A549 (cell line): ENCODE measurements around the gene ATP13A4. TPM values are rescaled to one million over a fixed set of nuclear protein-coding genes. Genes with fewer than 3 reads are reported as not detected.

Source experiments
- ATAC-seq, 2 experiments: fragments of 200-7000 bp in 1 of 2; fragments of >200 bp in 1 of 2; cut with Nextera tagmentation in 1 of 2; cut with Tn5 transposase in 1 of 2; 3 replicates each; pipeline versions ENCODE4 v1.8.0 to v1.9.1; 2018 to 2020; ENCODE audit warnings: mild to moderate bottlenecking in 1 of 2, moderate library complexity in 1 of 2
- CTCF ChIA-PET: fragments of 300-600 bp; sonication (Branson Sonifier 250); formaldehyde crosslinking; extraction: SDS; loops from one replicate; lab custom pipeline; 2021; ENCODE audit warnings: antibody characterized with exemption, inconsistent platforms; lab: Yijun Ruan, JAX
- POLR2A ChIA-PET: fragments of 350-600 bp; formaldehyde crosslinking; extraction: SDS; loops from one replicate; lab custom pipeline; 2021; ENCODE audit warnings: antibody characterized with exemption, inconsistent platforms; lab: Yijun Ruan, JAX
- DNase-seq, 2 experiments: peaks; one replicate each; pipeline versions ENCODE4 v3.0.0 to v3.0.0-alpha.2; 2011 to 2016; ENCODE audit warnings: low read depth in 1 of 2, low spot score in 1 of 2
- FAIRE-seq: peaks from 2 replicates; lab custom pipeline; 2011; peaks lifted over from hg19 to GRCh38; lab: Jason Lieb, UNC
- H3K27ac ChIP-seq, 2 experiments: fragments of >200 bp; sonication (Bioruptor Twin); formaldehyde crosslinking; 3 replicates each; pipeline ENCODE4 v1.5.1; 2016 to 2017
- H3K4me1 ChIP-seq: fragments of >200 bp; sonication (Bioruptor Twin); formaldehyde crosslinking; 3 replicates; pipeline ENCODE4 v1.6.1; 2016
- H3K4me2 ChIP-seq: fragments of >200 bp; sonication (Bioruptor Twin); formaldehyde crosslinking; 3 replicates; pipeline ENCODE4 v1.6.1; 2016
- H3K4me3 ChIP-seq: fragments of >200 bp; sonication (Bioruptor Twin); formaldehyde crosslinking; 3 replicates; pipeline ENCODE4 v1.5.1; 2016
- H3K9me3 ChIP-seq: fragments of >200 bp; sonication (Bioruptor Twin); formaldehyde crosslinking; 3 replicates; pipeline ENCODE4 v1.6.1; 2016
- CEBPB ChIP-seq, 2 experiments: fragments of >200 bp in 1 of 2; sonication (Bioruptor Twin) in 1 of 2; formaldehyde crosslinking in 1 of 2; IDR thresholded peaks; 2 replicates each; pipeline ENCODE4 v1.6.1; 2012 to 2016
- CHD4 ChIP-seq: fragments of 200-600 bp; sonication (generic); IDR thresholded peaks from 2 replicates; pipeline ENCODE4 v1.6.1; 2016; ENCODE audit warnings: antibody characterized with exemption, mild to moderate bottlenecking, borderline replicate concordance
- EHF ChIP-seq: fragments of 250-450 bp; sonication (Bioruptor Pico); IDR thresholded peaks from 2 replicates; pipeline ENCODE4 v1.5.0; 2020; ENCODE audit warnings: mild to moderate bottlenecking
- FOSB ChIP-seq: fragments of 250-450 bp; sonication (Bioruptor Pico); IDR thresholded peaks from 2 replicates; pipeline ENCODE4 v1.5.0; 2020; ENCODE audit warnings: mild to moderate bottlenecking, moderate library complexity
- FOXS1 ChIP-seq: fragments of 250-450 bp; sonication (Bioruptor Pico); IDR thresholded peaks from 2 replicates; pipeline ENCODE4 v1.5.0; 2020; ENCODE audit warnings: mild to moderate bottlenecking, moderate library complexity
- HEYL ChIP-seq: fragments of 250-450 bp; sonication (Bioruptor Pico); IDR thresholded peaks from 2 replicates; pipeline ENCODE4 v1.8.0; 2021; ENCODE audit warnings: mild to moderate bottlenecking, moderate library complexity
- HOXA7 ChIP-seq: fragments of 250-450 bp; sonication (Bioruptor Pico); IDR thresholded peaks from 2 replicates; pipeline ENCODE4 v1.5.0; 2020; ENCODE audit warnings: mild to moderate bottlenecking, moderate library complexity
- HOXB5 ChIP-seq: fragments of 250-450 bp; sonication (Bioruptor Pico); IDR thresholded peaks from 2 replicates; pipeline ENCODE4 v1.5.0; 2020; ENCODE audit warnings: mild to moderate bottlenecking, moderate library complexity
- JUN ChIP-seq, 2 experiments: fragments of >200 bp; sonication (Bioruptor Twin); formaldehyde crosslinking; IDR thresholded peaks; 2 replicates in 1 of 2; 3 replicates in 1 of 2; pipeline ENCODE4 v1.6.1; 2016 to 2017
- MAZ ChIP-seq: fragments of 150-350 bp; IDR thresholded peaks from 2 replicates; pipeline ENCODE4 v1.6.1; 2014; ENCODE audit warnings: antibody characterized with exemption, low read depth, low read length, borderline replicate concordance
- NFE2L2 ChIP-seq: fragments of 150-350 bp; conservative IDR thresholded peaks from 2 replicates; pipeline ENCODE4 v1.6.1; 2014; ENCODE audit warnings: low read length
- POLR2A ChIP-seq: IDR thresholded peaks from 2 replicates; pipeline ENCODE4 v1.6.1; 2012; ENCODE audit warnings: mild to moderate bottlenecking, low read length
- RARB ChIP-seq: fragments of 250-450 bp; sonication (Bioruptor Pico); IDR thresholded peaks from 2 replicates; pipeline ENCODE4 v1.8.0; 2021; ENCODE audit warnings: mild to moderate bottlenecking, moderate library complexity
- RCOR1 ChIP-seq: fragments of 150-350 bp; IDR thresholded peaks from 2 replicates; pipeline ENCODE4 v1.6.1; 2014; ENCODE audit warnings: antibody characterized with exemption, low read length, low read depth
- SMC3 ChIP-seq: fragments of >200 bp; sonication (Bioruptor Twin); formaldehyde crosslinking; IDR thresholded peaks from 3 replicates; pipeline ENCODE4 v1.6.1; 2018; ENCODE audit warnings: inconsistent platforms
- ZFP36 ChIP-seq: fragments of 450-650 bp; IDR thresholded peaks from 2 replicates; pipeline ENCODE4 v1.6.1; 2014; ENCODE audit warnings: borderline replicate concordance; ENCODE audit not compliant: partially characterized antibody
- ZNF302 ChIP-seq: fragments of 250-450 bp; sonication (Bioruptor Pico); IDR thresholded peaks from 2 replicates; pipeline ENCODE4 v1.9.0; 2021; ENCODE audit warnings: inconsistent platforms, mild to moderate bottlenecking, moderate library complexity
- WGBS: methylation state at CpG from one replicate; pipeline ENCODE4 v1.1.6; 2017; ENCODE audit errors: missing lambda C conversion rate; 5-methylcytosine and 5-hydroxymethylcytosine counted together
- polyA plus RNA-seq, 4 experiments: library from polyadenylated mRNA; depleted of rRNA in 3 of 4; stranded (reverse); fragments of >200 nt; fragmentation: RNase III in 1 of 4; extraction: RNeasy Plus Mini Kit Qiagen cat#74134 plus additional on column Dnase treatment in 1 of 4; gene quantifications; 2 replicates in 3 of 4; 3 replicates in 1 of 4; pipeline ENCODE4 v1.2.3, GENCODE V29; 2011 to 2017
- TF ChIP-seq, protein P1 (sequence below): fragments of >200 bp; sonication (Bioruptor Twin); formaldehyde crosslinking; IDR thresholded peaks from 3 replicates; pipeline ENCODE4 v1.5.1; 2016
- TF ChIP-seq, protein P2 (sequence below): fragments of 250-450 bp; sonication (Bioruptor Pico); IDR thresholded peaks from 2 replicates; pipeline ENCODE4 v1.5.0; 2020; ENCODE audit warnings: low read depth, mild to moderate bottlenecking, moderate library complexity
- TF ChIP-seq, protein P3 (sequence below): IDR thresholded peaks from 2 replicates; pipeline ENCODE4 v1.6.1; 2012
- TF ChIP-seq, protein P4 (sequence below): fragments of 450-650 bp; IDR thresholded peaks from 2 replicates; pipeline ENCODE4 v1.6.1; 2014; ENCODE audit warnings: antibody characterized with exemption
- TF ChIP-seq, protein P5 (sequence below): fragments of 250-450 bp; sonication (Bioruptor Pico); IDR thresholded peaks from 2 replicates; pipeline ENCODE4 v1.5.0; 2021; ENCODE audit warnings: mild to moderate bottlenecking, moderate library complexity, borderline replicate concordance

ATP13A4 gene
- polyA plus RNA-seq, 2 of the 4 experiments (the other 2 are of a cell fraction): 0.09 to 0.10 TPM

DNA sequence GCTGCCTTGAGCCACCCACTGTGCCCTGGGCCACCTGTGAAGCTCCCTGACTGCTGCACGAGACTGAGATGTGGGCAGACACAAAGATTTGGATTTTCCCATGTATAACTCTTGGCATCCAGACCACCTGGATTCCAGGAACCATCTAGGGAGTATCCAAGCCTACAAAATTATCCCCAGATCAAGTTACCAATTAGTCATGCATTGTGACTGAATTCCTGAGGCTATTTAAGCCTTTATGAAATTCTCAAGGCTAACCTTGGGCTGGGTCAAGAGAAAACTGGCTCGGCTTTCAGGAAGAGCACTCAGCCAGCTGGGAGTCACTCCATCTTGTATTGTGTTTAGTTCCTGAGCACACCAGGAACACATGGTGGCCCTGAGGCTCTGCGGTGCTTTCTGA, 162.8 kb downstream of the ATP13A4 start (continued):
- TF ChIP-seq JUN (IDR thresholded peaks at IDR 0.05) (no peak), HEYL (CRISPR knock-in tag) (no peak)

DNA sequence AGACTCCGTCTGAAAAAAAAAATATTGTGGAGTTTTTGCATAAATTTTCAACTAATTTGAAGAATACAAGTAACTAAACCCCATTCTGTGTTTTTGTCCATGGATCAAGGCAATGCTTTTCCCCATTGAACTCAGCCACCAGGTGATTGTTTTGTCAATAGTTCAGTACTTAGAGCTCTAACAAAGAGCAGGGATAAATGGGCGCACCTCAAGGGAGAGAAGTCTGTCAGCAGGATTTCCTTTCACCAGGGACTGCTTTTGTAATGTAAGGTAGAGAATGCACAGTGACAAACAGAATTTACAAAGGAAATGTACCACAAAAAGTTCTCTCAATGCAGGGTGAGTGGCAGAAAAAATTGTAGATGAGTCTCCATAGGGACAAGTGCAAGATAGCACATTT, 165.4 kb downstream of the ATP13A4 start:
- ATAC-seq (no peak), DNase-seq (no peak), FAIRE-seq (no peak)
- Histone ChIP-seq H3K4me3 (no peak overlapping the region), H3K4me1 (no peaks in the 10 kb centered on the region), H3K9me3 (no peaks in the 10 kb centered on the region), H3K4me2 (no peak overlapping the region), H3K27ac (no peak overlapping the region)
- TF ChIP-seq HOXB5 (CRISPR knock-in tag): no peak
- TF ChIP-seq CHD4: no peak
- TF ChIP-seq RARB (CRISPR knock-in tag): no peak
- no peak for TF ChIP-seq CEBPB (IDR thresholded peaks at IDR 0.05)
- TF ChIP-seq, protein P1, sequence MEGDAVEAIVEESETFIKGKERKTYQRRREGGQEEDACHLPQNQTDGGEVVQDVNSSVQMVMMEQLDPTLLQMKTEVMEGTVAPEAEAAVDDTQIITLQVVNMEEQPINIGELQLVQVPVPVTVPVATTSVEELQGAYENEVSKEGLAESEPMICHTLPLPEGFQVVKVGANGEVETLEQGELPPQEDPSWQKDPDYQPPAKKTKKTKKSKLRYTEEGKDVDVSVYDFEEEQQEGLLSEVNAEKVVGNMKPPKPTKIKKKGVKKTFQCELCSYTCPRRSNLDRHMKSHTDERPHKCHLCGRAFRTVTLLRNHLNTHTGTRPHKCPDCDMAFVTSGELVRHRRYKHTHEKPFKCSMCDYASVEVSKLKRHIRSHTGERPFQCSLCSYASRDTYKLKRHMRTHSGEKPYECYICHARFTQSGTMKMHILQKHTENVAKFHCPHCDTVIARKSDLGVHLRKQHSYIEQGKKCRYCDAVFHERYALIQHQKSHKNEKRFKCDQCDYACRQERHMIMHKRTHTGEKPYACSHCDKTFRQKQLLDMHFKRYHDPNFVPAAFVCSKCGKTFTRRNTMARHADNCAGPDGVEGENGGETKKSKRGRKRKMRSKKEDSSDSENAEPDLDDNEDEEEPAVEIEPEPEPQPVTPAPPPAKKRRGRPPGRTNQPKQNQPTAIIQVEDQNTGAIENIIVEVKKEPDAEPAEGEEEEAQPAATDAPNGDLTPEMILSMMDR: no peak
- TF ChIP-seq FOSB (CRISPR knock-in tag): no peak
- TF ChIP-seq HOXA7 (CRISPR knock-in tag): no peak
- TF ChIP-seq POLR2A: no peak
- TF ChIP-seq NFE2L2: no peak
- no peak for TF ChIP-seq FOXS1 (CRISPR knock-in tag)
- no peak for TF ChIP-seq SMC3
- CTCF ChIA-PET: no interaction called here
- POLR2A ChIA-PET: no interaction called here
- 21% methylated on average over 2 of the region's 2 CpGs for WGBS

DNA sequence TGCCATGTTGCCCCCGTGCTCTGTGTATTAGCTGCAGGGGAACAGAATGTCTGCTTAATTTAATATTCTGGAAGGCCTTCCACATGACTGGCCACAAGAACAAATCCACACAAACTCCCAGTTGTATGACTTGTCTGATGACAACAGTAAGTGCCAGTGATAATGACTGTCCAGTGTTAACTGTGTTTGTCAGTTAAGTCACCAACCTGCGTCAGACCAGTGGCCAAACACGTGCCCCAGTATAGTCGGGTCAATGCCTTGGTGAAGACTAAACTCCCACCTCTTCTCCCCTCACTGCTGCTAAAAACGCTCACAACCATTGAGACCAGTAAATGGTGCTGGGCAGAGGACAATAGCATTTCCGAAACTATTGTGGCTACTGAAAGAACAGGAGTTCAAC, 166.3 kb downstream of the ATP13A4 start:
- no peak for ATAC-seq
- 15% methylated on average over 6 of the region's 6 CpGs for WGBS
- FAIRE-seq: no peak
- Histone ChIP-seq H3K4me1 (no peaks in the 10 kb centered on the region), H3K4me3 (no peak overlapping the region), H3K27ac (no peak overlapping the region), H3K9me3 (no peaks in the 10 kb centered on the region), H3K4me2 (no peak overlapping the region)
- DNase-seq: no peak
- ChIA-PET CTCF (no interaction called here), POLR2A (no interaction called here)
- TF ChIP-seq ZNF302 (CRISPR knock-in tag): no peak
- no peak for TF ChIP-seq HOXB5 (CRISPR knock-in tag)
- TF ChIP-seq, protein P2, sequence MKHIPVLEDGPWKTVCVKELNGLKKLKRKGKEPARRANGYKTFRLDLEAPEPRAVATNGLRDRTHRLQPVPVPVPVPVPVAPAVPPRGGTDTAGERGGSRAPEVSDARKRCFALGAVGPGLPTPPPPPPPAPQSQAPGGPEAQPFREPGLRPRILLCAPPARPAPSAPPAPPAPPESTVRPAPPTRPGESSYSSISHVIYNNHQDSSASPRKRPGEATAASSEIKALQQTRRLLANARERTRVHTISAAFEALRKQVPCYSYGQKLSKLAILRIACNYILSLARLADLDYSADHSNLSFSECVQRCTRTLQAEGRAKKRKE: no peak
- TF ChIP-seq, protein P3, sequence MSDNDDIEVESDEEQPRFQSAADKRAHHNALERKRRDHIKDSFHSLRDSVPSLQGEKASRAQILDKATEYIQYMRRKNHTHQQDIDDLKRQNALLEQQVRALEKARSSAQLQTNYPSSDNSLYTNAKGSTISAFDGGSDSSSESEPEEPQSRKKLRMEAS: no peak
- no peak for TF ChIP-seq MAZ
- TF ChIP-seq EHF (CRISPR knock-in tag): no peak
- no peak for TF ChIP-seq FOXS1 (CRISPR knock-in tag)
- no peak for TF ChIP-seq RARB (CRISPR knock-in tag)
- no peak for TF ChIP-seq CHD4
- TF ChIP-seq, protein P4, sequence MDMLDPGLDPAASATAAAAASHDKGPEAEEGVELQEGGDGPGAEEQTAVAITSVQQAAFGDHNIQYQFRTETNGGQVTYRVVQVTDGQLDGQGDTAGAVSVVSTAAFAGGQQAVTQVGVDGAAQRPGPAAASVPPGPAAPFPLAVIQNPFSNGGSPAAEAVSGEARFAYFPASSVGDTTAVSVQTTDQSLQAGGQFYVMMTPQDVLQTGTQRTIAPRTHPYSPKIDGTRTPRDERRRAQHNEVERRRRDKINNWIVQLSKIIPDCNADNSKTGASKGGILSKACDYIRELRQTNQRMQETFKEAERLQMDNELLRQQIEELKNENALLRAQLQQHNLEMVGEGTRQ: no peak
- TF ChIP-seq POLR2A: no peak
- TF ChIP-seq NFE2L2: no peak
- TF ChIP-seq JUN (IDR thresholded peaks at IDR 0.05): no peak

DNA sequence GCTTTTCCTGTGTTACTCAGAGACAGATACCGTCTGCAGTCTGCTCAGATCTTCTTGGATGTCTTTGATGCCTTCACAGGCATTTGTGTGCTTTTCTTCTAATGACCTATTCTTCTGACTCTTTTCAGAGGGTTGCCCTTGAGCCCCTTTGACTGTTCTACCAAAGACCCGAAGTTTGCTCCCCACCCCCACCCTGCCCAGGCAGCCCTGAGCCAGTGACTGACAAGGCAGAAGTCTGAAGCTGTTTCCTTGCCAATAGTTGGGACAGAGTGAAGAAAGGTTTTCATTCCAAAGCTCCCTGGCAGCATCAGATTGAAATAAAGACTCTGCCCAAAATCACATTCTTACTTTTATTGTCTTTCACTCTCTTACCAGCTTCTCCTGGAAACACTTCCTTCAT, 167.1 kb downstream of the ATP13A4 start:
- Histone ChIP-seq H3K4me2 (no peak overlapping the region), H3K4me1 (no peaks in the 10 kb centered on the region), H3K4me3 (no peak overlapping the region), H3K27ac (no peak overlapping the region), H3K9me3 (no peaks in the 10 kb centered on the region)
- TF ChIP-seq RCOR1: no peak
- no peak for TF ChIP-seq FOXS1 (CRISPR knock-in tag)
- TF ChIP-seq, protein P5, sequence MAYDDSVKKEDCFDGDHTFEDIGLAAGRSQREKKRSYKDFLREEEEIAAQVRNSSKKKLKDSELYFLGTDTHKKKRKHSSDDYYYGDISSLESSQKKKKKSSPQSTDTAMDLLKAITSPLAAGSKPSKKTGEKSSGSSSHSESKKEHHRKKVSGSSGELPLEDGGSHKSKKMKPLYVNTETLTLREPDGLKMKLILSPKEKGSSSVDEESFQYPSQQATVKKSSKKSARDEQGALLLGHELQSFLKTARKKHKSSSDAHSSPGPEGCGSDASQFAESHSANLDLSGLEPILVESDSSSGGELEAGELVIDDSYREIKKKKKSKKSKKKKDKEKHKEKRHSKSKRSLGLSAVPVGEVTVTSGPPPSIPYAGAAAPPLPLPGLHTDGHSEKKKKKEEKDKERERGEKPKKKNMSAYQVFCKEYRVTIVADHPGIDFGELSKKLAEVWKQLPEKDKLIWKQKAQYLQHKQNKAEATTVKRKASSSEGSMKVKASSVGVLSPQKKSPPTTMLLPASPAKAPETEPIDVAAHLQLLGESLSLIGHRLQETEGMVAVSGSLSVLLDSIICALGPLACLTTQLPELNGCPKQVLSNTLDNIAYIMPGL (CRISPR knock-in tag): no peak
- TF ChIP-seq, protein P1: no peak
- no peak for TF ChIP-seq ZFP36
- TF ChIP-seq, protein P4: no peak
- FAIRE-seq: no peak
- ChIA-PET CTCF (no interaction called here), POLR2A (no interaction called here)
- no peak for ATAC-seq
- DNase-seq: no peak
- 0% methylated on average over 2 of the region's 2 CpGs for WGBS
